ENCODE results near the gene NAT14.
A peak's percentile ranks its signal among the peaks of the same experiment; 100 is the strongest.
"Not testable (repeated sequence)": the region's sequence is repeated elsewhere in the genome, so short reads cannot be mapped to it uniquely, and the experiment has no call there.

Gene NAT14

DNA sequence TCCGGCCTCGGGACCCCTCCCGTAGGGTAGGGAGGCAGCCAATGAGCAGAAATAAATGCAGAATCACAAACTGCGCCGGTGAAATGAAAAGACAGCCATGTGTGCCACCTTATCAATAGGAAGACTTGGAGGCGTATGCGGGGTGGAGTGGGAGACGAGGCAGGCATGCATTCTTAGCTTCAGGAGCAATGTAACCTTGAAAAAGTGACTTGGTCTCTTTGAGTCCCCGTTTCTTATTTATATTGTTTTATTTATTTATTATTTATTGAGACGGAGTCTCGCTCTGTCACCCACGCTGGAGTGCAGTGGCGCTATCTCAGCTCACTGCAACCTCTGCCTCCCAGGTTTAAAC, 19.2 kb downstream of the NAT14 start:
- DNase-seq = no peak

DNA sequence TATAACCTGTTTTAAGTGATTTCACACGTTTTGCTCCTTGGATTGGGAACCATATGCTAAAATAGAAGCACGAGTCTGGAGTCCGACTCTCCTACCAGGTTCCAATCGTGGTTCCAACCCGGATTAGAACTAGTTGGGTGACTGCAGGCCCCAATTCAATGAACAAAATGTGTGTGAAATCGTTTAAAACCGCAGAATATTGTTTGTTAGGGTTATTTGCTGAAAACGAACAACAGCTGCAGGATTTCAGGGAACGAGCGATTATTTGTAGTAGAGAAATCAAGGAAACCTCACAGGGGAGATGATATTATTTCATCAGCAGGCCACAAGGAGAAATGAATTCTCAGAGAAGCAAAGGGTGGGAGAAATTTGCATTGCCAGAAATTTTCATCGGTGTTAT, 20.0 kb downstream of the NAT14 start:
- DNase-seq = no peak

DNA sequence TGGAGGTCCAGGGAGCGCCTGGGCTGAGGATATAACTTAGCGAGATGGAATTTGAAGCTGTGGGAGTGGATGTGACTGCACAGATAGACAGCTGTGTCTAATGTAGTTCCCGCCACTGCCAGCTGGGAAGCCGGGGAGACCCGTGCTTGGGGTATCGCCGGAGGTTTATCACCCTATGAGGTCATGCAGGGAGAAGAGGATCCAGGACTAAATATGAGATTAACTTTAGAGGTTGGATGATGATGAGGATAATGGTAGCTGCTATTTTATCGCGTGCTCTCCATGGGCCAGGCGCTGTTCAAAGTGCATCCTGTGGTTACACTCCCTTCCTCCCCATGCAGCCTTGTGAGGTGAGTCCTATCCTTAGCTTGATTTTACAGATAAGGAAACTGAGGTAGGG, 23.1 kb downstream of the NAT14 start:
- DNase-seq = no peak

DNA sequence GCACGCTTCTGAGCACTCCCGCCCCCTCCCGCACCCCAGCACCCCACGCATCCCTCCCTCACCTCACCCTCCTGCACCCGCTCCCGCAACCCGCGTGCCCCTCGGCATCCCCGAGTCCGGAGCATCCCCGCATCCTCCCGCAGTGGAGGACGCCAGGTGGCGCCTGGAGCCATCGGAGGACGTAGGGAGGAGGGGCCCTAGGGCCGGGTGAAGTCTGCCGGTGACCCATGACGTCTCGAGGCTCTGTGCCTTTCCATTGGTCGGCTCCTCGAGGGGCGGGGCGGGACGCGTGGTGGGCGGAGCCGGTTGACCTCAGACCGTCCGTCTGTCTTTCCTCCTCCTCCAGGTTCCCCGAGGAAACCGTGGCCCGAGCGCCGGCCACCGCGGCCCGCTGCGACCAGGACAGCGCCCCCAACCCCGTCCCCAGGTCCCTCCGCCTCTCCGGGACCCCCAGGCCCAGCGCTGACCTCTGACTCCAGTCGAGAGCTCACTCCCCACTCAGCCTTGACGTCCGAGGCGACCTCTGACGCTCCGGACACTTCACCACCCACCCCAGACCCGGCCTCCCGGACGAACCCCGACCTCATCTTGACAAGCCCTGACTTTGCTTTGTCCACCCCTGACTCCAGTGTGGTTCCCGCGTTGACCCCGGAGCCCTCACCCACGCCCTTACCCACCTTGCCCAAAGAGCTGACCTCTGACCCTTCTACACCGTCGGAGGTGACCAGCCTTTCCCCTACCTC, 32.1 kb downstream of the NAT14 start:
- peak; percentile 88 for DNase-seq

DNA sequence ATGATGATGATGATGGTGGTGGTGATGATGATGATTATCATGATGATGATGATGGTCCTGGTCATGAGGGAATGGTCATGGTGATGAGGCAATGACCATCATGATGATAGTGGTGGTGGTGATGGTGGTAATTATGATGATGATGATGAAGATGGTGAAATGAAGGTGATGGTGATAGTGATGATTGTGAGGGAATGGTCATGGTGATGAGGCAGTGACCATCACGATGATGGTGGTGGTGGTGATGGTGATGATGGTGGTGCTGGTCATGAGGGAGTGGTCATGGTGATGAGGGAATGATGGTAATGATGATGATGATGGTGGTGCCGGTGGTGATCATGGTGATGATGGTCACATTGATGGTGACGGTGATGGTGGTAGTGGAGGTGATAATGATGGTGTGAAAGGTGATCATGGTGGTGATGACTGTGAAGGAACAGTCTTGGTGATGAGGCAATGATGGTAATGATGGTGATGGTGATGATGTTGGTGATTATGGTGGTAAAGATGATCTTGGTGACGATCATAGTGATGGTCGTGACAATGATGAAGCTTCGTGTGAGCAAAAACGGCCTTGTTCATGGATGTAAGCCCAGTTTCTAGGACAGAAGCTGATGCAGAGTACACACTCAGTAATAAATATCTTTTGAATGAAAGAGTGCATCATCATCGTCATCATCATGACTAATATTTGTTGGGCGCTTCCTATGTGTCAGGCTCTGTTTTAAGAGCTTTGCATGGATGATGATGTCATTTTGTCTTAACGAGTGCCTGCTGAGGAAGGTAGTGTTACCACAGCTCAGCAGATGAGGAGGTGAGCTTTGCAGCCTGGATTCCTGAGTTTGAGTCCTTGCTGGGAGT, 34.7 kb downstream of the NAT14 start:
- DNase-seq = no peak

DNA sequence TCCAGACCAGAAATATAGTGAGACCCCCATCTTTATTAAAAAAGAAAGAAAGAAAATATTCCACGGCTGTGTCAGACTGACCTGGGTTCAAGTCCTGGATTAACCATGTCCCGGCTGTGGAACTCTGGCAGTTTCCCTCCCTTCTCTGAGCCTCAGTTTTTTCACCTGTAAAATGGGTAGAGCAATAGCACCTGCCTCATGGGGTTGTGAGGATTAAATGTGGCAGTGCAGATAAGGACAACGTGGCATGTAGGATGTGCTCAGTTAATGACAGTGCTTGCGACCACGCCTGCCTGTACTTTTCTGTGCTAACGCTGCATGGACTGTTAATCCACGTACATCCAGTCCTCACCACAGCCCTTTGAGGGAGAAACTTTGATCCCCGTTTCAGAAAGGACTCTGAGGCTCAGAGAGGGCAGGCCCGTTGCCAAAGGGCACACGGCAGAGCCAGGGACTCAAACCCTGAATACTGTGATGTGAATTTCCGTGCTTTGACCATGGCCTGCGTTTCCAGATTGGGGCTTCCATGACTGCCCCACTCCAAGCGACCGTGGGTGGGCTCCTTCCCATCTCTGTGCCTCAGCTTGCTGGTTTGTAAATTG, 35.8 kb downstream of the NAT14 start:
- DNase-seq = no peak

DNA sequence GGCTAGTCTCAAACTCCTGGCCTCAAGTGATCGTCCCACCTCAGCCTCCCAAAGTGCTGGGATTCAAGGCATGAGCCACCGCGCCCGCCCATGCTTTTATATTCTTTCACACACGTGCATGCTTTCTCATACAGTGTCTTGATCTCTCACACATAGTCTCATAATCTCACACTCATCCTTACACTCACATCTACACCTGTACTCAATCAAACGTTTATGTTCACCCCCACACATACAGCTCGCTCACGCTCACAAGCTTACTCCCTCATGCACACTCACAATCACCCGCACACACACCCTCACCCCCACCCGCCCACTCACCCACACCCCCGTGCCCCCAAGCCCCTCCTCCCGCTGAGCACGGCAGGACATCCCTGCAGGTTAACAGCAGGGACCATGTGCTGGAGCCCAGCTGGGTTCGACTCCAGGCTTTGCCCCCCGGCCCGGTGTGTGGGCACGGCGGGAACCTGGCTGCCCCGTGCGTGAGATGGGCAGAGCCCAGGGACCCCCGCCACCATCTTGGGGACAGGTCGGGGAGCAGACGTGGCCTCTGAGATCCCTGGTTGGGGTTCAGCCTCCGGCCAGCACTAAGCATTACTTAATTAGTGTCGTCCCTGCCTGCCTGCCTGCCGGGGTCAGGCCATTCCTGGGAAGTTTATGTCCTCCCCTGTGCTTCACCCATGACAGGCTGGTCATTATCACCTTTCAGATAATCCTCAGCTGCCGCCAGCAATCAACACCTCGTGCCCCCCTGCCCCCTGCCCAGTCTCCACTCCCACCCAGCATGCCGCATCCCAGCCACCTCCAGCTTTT, 40.5 kb downstream of the NAT14 start:
- no peak for DNase-seq

DNA sequence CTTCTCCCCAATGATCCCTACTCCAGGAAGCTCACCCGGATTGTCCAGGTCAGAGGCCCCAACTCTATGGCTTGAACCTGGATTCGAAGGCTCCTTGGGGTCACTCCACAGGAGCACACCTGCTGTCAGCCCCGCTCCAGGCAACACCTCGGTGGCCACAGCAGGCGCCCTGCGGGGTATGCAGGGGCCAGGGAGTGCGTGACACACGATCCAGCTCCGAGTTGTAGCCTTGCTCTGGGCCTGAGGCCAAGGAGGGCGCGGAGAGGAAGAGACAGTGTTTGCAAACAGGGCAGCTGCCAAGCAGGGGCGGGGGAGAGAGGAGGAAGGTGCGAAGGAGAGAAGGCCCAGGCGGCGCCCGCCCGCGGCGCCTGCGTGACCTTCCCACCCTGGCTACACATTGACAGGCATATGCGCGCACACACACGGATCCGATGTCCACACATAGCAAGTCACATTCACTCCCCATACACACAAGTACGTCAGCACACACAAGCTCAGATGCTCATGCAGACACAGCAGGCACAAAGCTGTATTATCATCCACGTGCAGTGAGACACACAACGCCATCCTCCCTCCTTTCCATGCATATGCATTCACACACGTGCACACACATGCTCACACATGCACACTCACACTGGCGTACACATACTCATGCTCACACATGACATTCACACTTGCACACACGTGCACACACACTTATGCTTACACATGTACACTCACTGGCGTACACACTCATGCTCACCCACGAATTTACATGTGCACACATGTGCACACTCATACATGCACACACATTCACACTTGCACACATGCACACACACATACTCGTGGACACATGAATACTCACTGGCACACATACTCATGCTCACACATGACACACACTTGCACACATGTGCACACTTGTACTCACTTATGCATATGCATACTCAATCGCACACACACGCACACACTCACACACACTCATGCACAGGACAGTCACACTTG, 41.5 kb downstream of the NAT14 start:
- peak; percentile 63 for DNase-seq

DNA sequence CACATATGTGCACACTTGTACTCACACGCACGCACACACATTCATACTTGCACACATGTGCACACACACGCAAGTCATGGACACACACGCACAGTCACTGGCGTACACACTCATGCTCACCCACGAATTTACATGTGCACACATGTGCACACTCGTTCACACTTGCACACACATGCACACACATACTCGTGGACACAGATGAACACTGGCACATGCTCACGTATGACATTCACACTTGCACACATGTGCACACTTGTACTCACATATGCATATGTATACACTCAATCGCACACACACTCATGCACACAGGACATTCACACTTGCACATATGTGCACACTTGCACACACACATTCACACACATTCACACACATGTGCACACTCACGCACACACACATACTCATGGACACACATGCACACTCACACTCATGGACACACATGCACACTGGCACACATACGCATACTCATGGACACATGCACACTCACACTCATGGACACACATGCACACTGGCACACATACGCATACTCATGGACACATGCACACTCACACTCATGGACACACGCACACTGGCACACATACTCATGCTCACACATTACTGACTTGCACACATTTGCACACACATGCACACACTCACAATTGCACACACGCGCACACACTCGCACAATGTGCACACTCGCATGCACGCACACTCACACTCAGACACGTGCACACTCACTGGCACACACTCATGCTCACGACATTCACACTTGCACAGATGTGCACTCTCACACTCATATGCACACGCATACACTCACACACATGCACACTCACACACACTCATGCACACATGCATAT, 42.4 kb downstream of the NAT14 start:
- DNase-seq = no peak

DNA sequence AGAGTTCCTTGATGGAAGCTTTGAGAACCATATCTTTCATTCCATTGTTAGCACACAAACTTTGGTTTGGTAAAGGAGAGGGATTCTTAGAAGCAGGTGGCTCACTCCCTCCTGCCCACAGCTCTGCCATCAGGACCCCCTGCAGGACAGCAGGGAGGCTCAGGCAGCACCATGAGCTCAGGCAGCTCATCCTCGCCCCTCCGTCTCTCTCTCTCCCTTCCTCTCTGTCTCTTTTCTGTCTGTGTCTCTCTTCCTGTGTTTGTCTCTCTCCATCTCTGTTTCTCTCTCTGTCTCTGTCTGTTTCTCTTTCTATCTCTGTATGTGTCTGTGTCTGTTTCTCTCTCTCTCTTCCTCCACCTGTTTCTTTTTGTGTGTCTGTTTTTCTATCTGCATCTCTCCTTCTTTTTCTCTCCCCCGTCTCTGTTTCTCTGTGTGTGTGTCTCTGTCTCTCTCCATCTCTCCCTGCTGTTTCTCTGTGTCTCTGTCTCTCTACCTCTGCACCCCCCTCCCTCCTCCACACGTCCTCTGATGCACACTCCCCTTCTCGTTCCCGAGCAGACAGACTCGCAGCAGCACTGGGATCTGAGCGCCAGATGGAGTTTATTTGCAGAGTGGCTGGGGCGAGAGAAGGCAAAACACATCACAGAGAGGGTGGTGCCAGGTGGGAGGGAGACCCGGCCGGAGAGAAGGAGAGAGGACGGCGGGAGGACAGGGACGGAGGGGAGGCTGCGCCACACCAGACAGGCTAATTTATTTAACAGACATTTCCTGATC, 43.2 kb downstream of the NAT14 start:
- no peak for DNase-seq

DNA sequence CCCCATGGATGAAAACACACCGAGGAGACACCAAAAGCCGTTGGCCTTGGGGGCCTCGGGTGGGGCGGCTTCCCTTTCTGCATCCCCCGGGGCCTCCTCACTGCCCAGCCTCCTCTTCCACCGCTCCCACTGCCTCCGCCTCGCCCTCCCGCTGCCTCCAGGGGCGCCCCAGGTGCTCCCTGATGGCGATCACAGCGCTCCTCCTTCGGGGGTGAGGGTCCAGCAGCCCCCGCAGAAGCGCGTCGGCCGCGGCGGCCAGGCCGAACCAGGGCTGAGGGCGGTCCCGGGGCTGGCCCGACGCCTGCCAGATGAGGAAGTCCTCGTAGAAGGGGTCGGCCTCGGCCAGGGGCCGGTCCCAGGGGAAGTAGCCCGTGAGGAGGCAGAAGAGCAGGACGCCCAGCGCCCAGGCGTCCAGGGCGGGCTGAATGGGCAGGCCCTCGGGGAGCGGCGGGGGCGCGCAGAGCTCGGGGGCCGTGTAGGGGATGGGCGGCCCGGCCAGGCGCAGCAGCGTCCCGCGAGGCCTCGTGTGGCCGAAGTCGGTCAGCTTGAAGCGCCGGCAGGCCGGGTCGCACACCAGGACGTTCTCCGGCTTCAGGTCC, 44.7 kb downstream of the NAT14 start:
- DNase-seq = no peak

DNA sequence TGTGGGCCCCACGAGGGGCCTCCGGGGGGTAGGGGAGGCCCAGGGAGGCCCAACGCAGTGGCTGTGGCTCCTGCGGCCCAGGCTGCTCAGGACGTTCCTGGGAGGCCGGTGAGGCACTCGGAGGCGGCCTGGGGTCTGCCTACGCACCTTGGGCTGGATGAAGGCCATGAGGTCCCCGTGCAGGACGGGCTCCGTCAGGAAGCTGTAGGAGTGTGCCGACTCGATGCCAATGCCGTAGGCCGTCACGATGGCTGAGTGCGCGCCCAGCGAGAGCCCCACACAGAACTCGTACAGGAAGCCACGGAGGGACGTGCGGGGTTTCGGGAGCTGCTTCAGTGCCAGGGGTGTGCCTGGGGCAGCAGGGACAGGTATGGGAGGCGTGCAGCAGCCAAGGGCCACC, 46.0 kb downstream of the NAT14 start:
- DNase-seq = no peak

DNA sequence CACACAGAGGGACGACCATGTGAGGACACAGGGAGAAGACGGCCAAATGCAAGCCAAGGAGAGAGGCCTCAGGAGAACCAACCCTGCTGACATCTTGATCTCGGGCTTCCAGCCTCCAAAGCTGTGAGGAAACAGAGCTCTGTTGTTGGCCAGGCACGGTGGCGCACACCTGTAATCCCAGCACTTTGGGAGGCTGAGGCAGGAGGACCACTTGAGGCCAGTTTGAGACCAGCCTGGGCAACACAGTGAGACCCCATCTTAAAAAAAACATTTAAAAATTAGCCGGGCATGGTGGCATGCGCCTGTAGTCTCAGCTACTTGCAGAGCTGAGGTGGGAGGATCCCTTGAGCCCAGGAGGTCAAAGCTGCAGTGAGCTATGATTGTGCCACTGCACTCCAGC, 49.3 kb downstream of the NAT14 start:
- not testable (repeated sequence) for DNase-seq

DNA sequence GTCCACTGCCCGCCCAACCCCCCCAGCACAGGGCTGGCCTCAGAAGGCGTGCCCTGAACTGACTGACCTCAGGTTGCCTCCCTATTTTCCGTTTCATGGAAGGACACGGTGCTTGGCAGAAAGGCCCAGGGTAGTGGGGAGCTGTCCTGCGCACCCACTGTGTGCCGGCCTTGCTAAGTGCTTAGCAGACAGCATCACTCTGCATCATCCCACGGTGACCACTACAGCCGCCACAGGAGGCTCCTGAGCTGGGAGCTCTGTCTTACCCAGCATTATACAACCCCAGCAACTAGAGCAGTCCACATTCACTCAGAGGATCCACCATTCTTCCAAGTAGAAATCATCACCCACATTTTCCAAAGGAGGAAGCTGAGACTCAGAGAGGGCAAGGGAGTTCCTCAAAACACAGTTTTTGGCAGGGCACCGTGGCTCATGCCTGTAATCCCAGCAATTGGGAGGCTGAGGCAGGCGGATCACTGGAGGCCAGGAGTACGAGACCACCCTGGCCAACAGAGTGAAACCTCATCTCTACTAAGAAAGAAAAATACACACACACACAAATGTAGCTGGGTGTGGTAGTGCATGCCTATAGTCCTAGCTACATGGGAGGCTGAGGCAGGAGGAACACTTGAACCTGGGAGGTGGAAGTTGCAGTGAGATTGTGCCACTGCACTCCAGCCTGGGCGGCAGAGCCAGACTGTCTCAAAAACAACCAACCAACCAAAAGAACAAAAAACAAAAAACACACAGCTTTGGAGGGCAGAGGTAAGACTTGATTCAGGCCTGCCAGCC, 50.4 kb downstream of the NAT14 start:
- DNase-seq = no peak

DNA sequence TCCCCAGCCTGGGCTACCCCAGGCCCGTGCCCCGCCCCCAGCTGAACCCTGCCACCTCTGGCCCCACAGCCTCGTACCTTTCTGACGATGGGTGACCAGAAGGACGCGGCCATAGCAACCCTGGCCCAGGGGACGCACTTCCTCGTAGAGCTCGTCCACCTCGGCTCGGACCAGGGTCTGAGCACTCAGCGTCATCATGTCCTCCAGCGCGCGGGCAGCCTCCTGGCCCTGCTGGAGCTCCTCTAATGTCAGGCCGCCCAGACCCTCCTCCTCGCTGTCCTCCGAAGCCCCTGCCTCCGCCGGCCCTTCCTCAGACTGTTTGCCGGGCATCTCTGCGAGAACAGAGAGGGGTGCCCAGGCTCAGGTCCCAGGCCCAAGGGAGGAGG, 51.0 kb downstream of the NAT14 start:
- DNase-seq = no peak

DNA sequence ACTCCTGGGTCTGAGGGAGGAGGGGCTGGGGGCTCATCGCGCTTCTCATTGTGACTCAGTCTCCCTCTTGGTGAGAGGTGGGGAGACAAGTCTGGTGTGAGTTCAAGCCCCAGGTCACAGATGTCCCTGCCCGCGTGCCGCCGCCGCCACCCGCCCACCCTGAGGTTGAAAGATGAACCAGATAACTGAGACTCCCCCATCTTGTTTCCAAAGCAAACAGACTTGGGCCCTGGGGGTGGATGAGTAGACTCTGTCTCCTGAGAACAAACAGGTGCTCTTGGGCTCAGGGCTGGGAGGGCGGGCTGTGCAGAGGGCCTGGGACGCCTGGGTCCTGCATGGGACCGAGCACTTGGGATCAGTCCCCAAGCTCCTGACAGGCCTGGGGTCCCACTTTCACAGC, 51.4 kb downstream of the NAT14 start:
- no peak for DNase-seq

Measured in NCI-H1105 treated with DMSO at 0.1 percent for 48 hours (cell line).